Common myeloid progenitor, CD34-positive (primary cell): ENCODE data around the gene TAF1C.

Source experiments
- CTCF ChIA-PET: fragments of 350-600 bp; sonication (Branson Sonifier 250); formaldehyde crosslinking; loops from one replicate; lab custom pipeline; 2021; ENCODE audit warnings: antibody characterized with exemption; lab: Charles Lee
- POLR2A ChIA-PET: fragments of 350-600 bp; sonication (Branson Sonifier 250); formaldehyde crosslinking; loops from one replicate; lab custom pipeline; 2021; ENCODE audit warnings: antibody characterized with exemption; lab: Charles Lee
- DNase-seq, 3 donors: peaks; one replicate each; pipeline versions ENCODE4 v3.0.0 to v3.0.0-alpha.2; 2013
- H3K27ac ChIP-seq, 2 experiments: 1 replicate in 1 of 2; 2 replicates in 1 of 2; pipeline ENCODE4 v1.7.0; 2013; ENCODE audit warnings: inconsistent platforms in 2 of 2, low read length in 2 of 2, mild to moderate bottlenecking in 2 of 2, low read depth in 1 of 2, moderate library complexity in 1 of 2; ENCODE audit not compliant: severe bottlenecking in 2 of 2, insufficient read depth in 1 of 2, poor library complexity in 1 of 2
- H3K27me3 ChIP-seq, 5 experiments: replicated peaks in 2 of 5; 1 replicate in 3 of 5; 2 replicates in 2 of 5; pipeline versions ENCODE4 v1.6.1 to v1.7.0; 2013; ENCODE audit warnings: low read length in 4 of 5, mild to moderate bottlenecking in 2 of 5, moderate library complexity in 2 of 5, inconsistent platforms in 1 of 5; ENCODE audit not compliant: insufficient read depth in 5 of 5, control insufficient read depth in 4 of 5
- H3K36me3 ChIP-seq, 4 experiments: 1 replicate in 2 of 4; 2 replicates in 2 of 4; pipeline versions ENCODE4 v1.6.1 to v1.7.0; 2013; ENCODE audit warnings: low read length in 3 of 4, control low read depth in 1 of 4, mild to moderate bottlenecking in 1 of 4; ENCODE audit not compliant: control insufficient read depth in 4 of 4, insufficient read depth in 4 of 4
- H3K4me1 ChIP-seq, 4 experiments: 1 replicate in 3 of 4; 2 replicates in 1 of 4; pipeline versions ENCODE4 v1.6.1 to v1.7.1; 2013; ENCODE audit warnings: low read length in 3 of 4, mild to moderate bottlenecking in 3 of 4, control low read depth in 1 of 4, inconsistent platforms in 1 of 4, moderate library complexity in 1 of 4; ENCODE audit not compliant: control insufficient read depth in 4 of 4, insufficient read depth in 4 of 4; ENCODE audit errors: control extremely low read depth in 1 of 4
- H3K4me3 ChIP-seq, 7 experiments: 1 replicate in 4 of 7; 2 replicates in 3 of 7; pipeline versions ENCODE4 v1.5.1 to v1.7.0; 2013; ENCODE audit warnings: mild to moderate bottlenecking in 7 of 7, low read length in 6 of 7, moderate library complexity in 6 of 7, inconsistent platforms in 2 of 7, low read depth in 2 of 7, control low read depth in 1 of 7; ENCODE audit not compliant: insufficient read depth in 4 of 7, control insufficient read depth in 1 of 7; ENCODE audit errors: extremely low read depth in 1 of 7
- H3K9me3 ChIP-seq, 5 experiments: 1 replicate in 4 of 5; 2 replicates in 1 of 5; pipeline versions ENCODE4 v1.6.1 to v1.7.1; 2013; ENCODE audit warnings: low read length in 4 of 5, mild to moderate bottlenecking in 2 of 5, inconsistent platforms in 1 of 5, low read depth in 1 of 5, moderate library complexity in 1 of 5; ENCODE audit not compliant: control insufficient read depth in 4 of 5, insufficient read depth in 2 of 5; ENCODE audit errors: control extremely low read depth in 1 of 5
- WGBS: methylation state at CpG from one replicate; pipeline ENCODE4 v1.1.5; 2013; ENCODE audit not compliant: insufficient coverage; 5-methylcytosine and 5-hydroxymethylcytosine counted together

The TAF1C gene

GRCh38 chr16:84132527-84133285 lies 54.2 kb downstream of the TAF1C start:
- no peaks in the 10 kb centered on the region for H3K9me3 ChIP-seq
- peak in 1 of 3 donors; percentile 13 for DNase-seq
- peaks cover 6 to 16% (median 14%) of the 10 kb centered on the region in 4 experiments for H3K36me3 ChIP-seq
- no peaks in the 10 kb centered on the region for H3K4me1 ChIP-seq
- ChIA-PET POLR2A (interaction anchor here (0.7 kb wide), 1 partner anchor 15 kb away, joined by 4 read pairs; no protein-coding TSS in a partner anchor), CTCF (interaction anchor here (1.0 to 1.3 kb wide), 3 partner anchors 16 to 45 kb away, joined by 3 read pairs; partner anchors contain the start of gene MBTPS1)
- no peak overlapping the region for H3K4me3 ChIP-seq
- WGBS, result 100% methylated on average over 2 of the region's 7 CpGs
- H3K27me3 ChIP-seq, result peaks cover 0 to 2% (median 0%) of the 10 kb centered on the region in 5 experiments
- H3K27ac ChIP-seq, result no peak overlapping the region

GRCh38 chr16:84131117-84131516 lies 55.7 kb downstream of the TAF1C start:
- Histone ChIP-seq H3K27ac (no peak overlapping the region), H3K9me3 (no peaks in the 10 kb centered on the region), H3K27me3 (peaks cover 0 to 2% (median 0%) of the 10 kb centered on the region in 5 experiments), H3K4me1 (no peaks in the 10 kb centered on the region), H3K4me3 (no peak overlapping the region), H3K36me3 (peaks cover 6 to 23% (median 16%) of the 10 kb centered on the region in 4 experiments)
- POLR2A ChIA-PET, result no interaction called here
- no peak for DNase-seq
- CTCF ChIA-PET, result interaction anchor here (0.9 to 1.6 kb wide), 3 partner anchors 9 to 65 kb away, joined by 3 to 4 read pairs (median 3); no protein-coding TSS in a partner anchor
- WGBS, result 91% methylated on average over 5 of the region's 5 CpGs
